PC-3 (cell line): Measurements from ENCODE around the gene C3orf33. TPM values are rescaled to one million over a fixed set of nuclear protein-coding genes. Genes with fewer than 3 reads are reported as not detected.

Experiments used
- ATAC-seq: fragments of 200-7000 bp; cut with Tn5 transposase; 2 replicates; pipeline ENCODE4 v1.9.1; 2020; ENCODE audit warnings: mild to moderate bottlenecking, moderate library complexity
- Bru-seq: library from RNA; stranded (reverse); fragments of 400-500 nt; gene quantifications from one replicate; lab custom pipeline; 2021; lab: Mats Ljungman, UMichigan
- BruChase-seq, 2 experiments: library from RNA; stranded (reverse); fragments of 400-500 nt; gene quantifications; one replicate each; lab custom pipeline; 2021; lab: Mats Ljungman, UMichigan
- BruUV-seq: library from RNA; stranded (reverse); fragments of 400-500 nt; replicated peaks from 2 replicates; lab custom pipeline; 2021; lab: Mats Ljungman, UMichigan
- CTCF ChIA-PET: fragments of 300-600 bp; sonication (Branson Sonifier 250); formaldehyde crosslinking; loops from one replicate; lab custom pipeline; 2022; ENCODE audit warnings: antibody characterized with exemption; lab: Charles Lee
- POLR2A ChIA-PET: fragments of 300-600 bp; sonication (Branson Sonifier 250); formaldehyde crosslinking; loops from one replicate; lab custom pipeline; 2022; ENCODE audit warnings: antibody characterized with exemption; ENCODE audit not compliant: unreplicated experiment; lab: Charles Lee
- DNase-seq: peaks from one replicate; pipeline ENCODE4 v3.0.0-alpha.2; 2015
- H2AFZ ChIP-seq: fragments of 300-600 bp; sonication (generic); 2 replicates; pipeline ENCODE4 v1.6.0; 2016; ENCODE audit warnings: antibody characterized with exemption, low read length
- H3F3A ChIP-seq: fragments of 300-600 bp; sonication (generic); one replicate; pipeline ENCODE4 v1.6.0; 2017; ENCODE audit warnings: antibody characterized with exemption, low read length, control low read depth, mild to moderate bottlenecking; ENCODE audit not compliant: unreplicated experiment
- H3K27ac ChIP-seq: fragments of 300-600 bp; sonication (generic); 2 replicates; pipeline ENCODE4 v1.5.1; 2016; ENCODE audit warnings: mild to moderate bottlenecking, low read length
- H3K27me3 ChIP-seq: fragments of 300-600 bp; sonication (generic); 2 replicates; pipeline ENCODE4 v1.6.1; 2016; ENCODE audit warnings: low read length, mixed read lengths
- H3K36me3 ChIP-seq: fragments of 300-600 bp; sonication (generic); 2 replicates; pipeline ENCODE4 v1.6.1; 2016; ENCODE audit warnings: low read depth, mixed run types, low read length, mixed read lengths
- H3K4me1 ChIP-seq: fragments of 300-600 bp; sonication (generic); 2 replicates; pipeline ENCODE4 v1.5.1; 2016; ENCODE audit warnings: low read length; ENCODE audit not compliant: insufficient read depth
- H3K4me2 ChIP-seq: fragments of 300-600 bp; sonication (generic); 2 replicates; pipeline ENCODE4 v1.6.0; 2016; ENCODE audit warnings: low read length
- H3K4me3 ChIP-seq: fragments of 300-600 bp; sonication (generic); 2 replicates; pipeline ENCODE4 v1.5.1; 2016; ENCODE audit warnings: mild to moderate bottlenecking, low read length, mixed read lengths
- H3K79me2 ChIP-seq: fragments of 300-600 bp; sonication (generic); 2 replicates; pipeline ENCODE4 v1.6.1; 2017; ENCODE audit warnings: low read length, mixed read lengths
- H3K9ac ChIP-seq: fragments of 300-600 bp; sonication (generic); 2 replicates; pipeline ENCODE4 v1.6.0; 2016; ENCODE audit warnings: mild to moderate bottlenecking, low read length
- H3K9me2 ChIP-seq: fragments of 300-600 bp; sonication (generic); replicated peaks from 2 replicates; pipeline ENCODE4 v1.6.1; 2016; ENCODE audit warnings: mixed run types, low read length, mixed read lengths
- H3K9me3 ChIP-seq: fragments of 300-600 bp; sonication (generic); 2 replicates; pipeline ENCODE4 v1.6.1; 2016; ENCODE audit warnings: low read length, mixed read lengths
- H4K20me1 ChIP-seq: fragments of 300-600 bp; sonication (generic); 2 replicates; pipeline ENCODE4 v1.6.1; 2016; ENCODE audit warnings: low read length, mixed read lengths
- CTCF ChIP-seq: fragments of 300-600 bp; sonication (generic); conservative IDR thresholded peaks from 2 replicates; pipeline ENCODE4 v1.5.1; 2017; ENCODE audit warnings: antibody characterized with exemption, low read depth, mild to moderate bottlenecking, low read length
- EZH2 ChIP-seq: fragments of 300-600 bp; sonication (generic); IDR thresholded peaks from one replicate; pipeline ENCODE4 v1.6.1; 2017; ENCODE audit warnings: antibody characterized with exemption, mild to moderate bottlenecking, low read length; ENCODE audit not compliant: unreplicated experiment
- EZH2phosphoT487 ChIP-seq: fragments of 300-600 bp; sonication (generic); IDR thresholded peaks from 2 replicates; pipeline ENCODE4 v1.6.1; 2018; ENCODE audit warnings: mild to moderate bottlenecking, antibody characterized with exemption, low read length, borderline replicate concordance
- intact Hi-C: fragments of 100-400 bp; cut with micrococcal nuclease; formaldehyde crosslinking; loops from 2 replicates; pipeline ENCODE4 v1.9.0; 2023
- long read RNA-seq: library from polyadenylated mRNA; unstranded; transcript quantifications from one replicate; pipeline ENCODE4 v2.0.0, GENCODE V29; 2021; ENCODE audit not compliant: unreplicated experiment
- total RNA-seq: library from RNA; depleted of rRNA; stranded (reverse); fragments of >200 nt; gene quantifications from 2 replicates; pipeline ENCODE4 v1.2.3, GENCODE V29; 2014; rRNA removed

The C3orf33 gene, protein sequence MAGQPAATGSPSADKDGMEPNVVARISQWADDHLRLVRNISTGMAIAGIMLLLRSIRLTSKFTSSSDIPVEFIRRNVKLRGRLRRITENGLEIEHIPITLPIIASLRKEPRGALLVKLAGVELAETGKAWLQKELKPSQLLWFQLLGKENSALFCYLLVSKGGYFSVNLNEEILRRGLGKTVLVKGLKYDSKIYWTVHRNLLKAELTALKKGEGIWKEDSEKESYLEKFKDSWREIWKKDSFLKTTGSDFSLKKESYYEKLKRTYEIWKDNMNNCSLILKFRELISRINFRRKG
- 3.5 and 3.6 TPM in 2 replicates for total RNA-seq
- Bru-seq, nascent RNA, result percentile 59 among the genes with signal in this experiment
- BruChase-seq, experiment 1, labeled RNA remaining after a 6-hour chase, result percentile 82 among the genes with signal in this experiment
- percentile 80 among the genes with signal in this experiment for BruChase-seq, experiment 2, labeled RNA remaining after a 2-hour chase
- long read RNA-seq, transcript C3orf33-201 (5 exons, 1,884 nt), result major isoform, 10 of 16 reads
- long read RNA-seq, partial matches to known transcripts, result 1 of 16 reads
- long read RNA-seq, other reads (novel, unspliced or antisense), result 5 of 16 reads

DNA sequence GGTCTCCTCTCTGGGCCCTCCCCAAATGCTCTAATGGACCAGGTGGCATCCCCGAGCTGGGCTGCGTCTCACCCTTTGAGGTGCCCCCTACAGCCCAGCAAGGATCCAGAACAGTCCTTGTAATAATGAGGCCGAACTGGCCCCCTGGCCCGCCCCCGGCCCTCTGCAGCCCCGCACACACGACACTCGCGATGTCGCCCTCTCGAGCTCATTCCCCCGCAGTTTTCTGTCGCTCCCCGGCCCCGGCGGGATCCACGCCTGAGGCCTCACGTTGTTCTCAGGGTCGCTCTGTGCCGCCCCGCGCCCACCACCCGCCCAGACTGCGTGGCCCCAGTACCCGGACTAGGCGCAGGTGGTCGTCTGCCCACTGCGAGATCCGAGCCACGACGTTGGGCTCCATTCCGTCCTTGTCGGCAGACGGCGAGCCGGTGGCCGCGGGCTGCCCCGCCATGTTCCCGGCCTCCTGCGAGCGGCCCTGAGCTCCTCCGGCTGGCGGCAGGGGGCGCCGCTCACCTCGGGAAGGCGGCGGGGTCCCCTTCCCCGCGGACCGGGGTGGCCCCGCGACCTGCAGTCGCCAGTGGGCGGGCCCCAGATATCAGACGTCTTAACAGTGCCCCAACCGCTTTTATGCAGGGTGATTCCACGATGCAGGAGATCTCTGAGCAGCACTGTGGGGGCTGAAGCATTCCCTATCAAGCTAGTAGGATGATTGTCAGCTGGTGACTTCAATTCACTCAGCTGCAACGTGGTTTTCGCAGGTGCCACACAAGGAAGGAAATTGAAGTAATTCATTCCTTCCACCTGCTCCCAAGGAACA lies at the start of gene C3orf33:
Gene C3orf33 (minus strand): TSS at position 477 of the 817 bp plus-strand sequence. CDS start 26 bp downstream, at position 451.
- Histone ChIP-seq H3K27ac (peak within 1 kb of the TSS; percentile 24; the same call in 1 of the 2 replicates), H3F3A (no peaks in the 10 kb centered on the region), H4K20me1 (no peaks in the 10 kb centered on the region), H3K79me2 (0 out of 2 replicates have a peak, but pooled peaks cover 4% of the 10 kb centered on the region), H2AFZ (peak within 1 kb of the TSS; percentile 99), H3K9me2 (no peaks in the 10 kb centered on the region), H3K27me3 (no peaks in the 10 kb centered on the region), H3K4me3 (peak within 1 kb of the TSS; percentile 86), H3K4me1 (peaks cover 4% of the 10 kb centered on the region; the same call in 1 of the 2 replicates), H3K4me2 (peak within 1 kb of the TSS; percentile 93), H3K36me3 (no peaks in the 10 kb centered on the region; the same call in 1 of the 2 replicates), H3K9ac (peak within 1 kb of the TSS; percentile 95), H3K9me3 (no peaks in the 10 kb centered on the region)
- POLR2A ChIA-PET, result interaction anchor here (0.6 to 1.0 kb wide), 6 partner anchors 46 to 444 kb away, joined by 3 to 6 read pairs (median 5); no protein-coding TSS in a partner anchor
- TF ChIP-seq EZH2, result no peak
- TF ChIP-seq EZH2phosphoT487, result no peak
- TF ChIP-seq CTCF, result peak; percentile 95
- BruUV-seq, result no TSS peak
- intact Hi-C loops, result loop anchor here (1.0 kb wide), 2 partner anchors 48 to 53 kb away; partner anchors contain the start of gene SLC33A1
- peak; percentile 95 for ATAC-seq
- DNase-seq, result peak; percentile 69
- CTCF ChIA-PET, result interaction anchor here (0.5 to 2.1 kb wide), 22 partner anchors 10 to 954 kb away, joined by 3 to 13 read pairs (median 4); partner anchors contain the start of genes GMPS, PLCH1 and SLC33A1

- intact Hi-C loops, result loop anchor here (1.0 to 10.0 kb wide), 6 partner anchors 16 to 500 kb away; partner anchors contain the start of genes C3orf33, GMPS and PLCH1
- H3K4me2 ChIP-seq, result peak within 1 kb of the TSS; percentile 93
Measured at GRCh38 chr3:155854141-155854940, 48.3 kb upstream of the C3orf33 start, which contains the start of gene SLC33A1. Gene SLC33A1, minus strand, starts transcription at chr3:155854427. Its CDS starts 430 bp downstream, at chr3:155853997.

More at GRCh38 chr3:155854141-155854940, 48.3 kb upstream of the C3orf33 start, which contains the start of gene SLC33A1:
- Histone ChIP-seq H3K4me3 (peak within 1 kb of the TSS; percentile 95), H3F3A (no peaks in the 10 kb centered on the region), H4K20me1 (peaks cover 9% of the 10 kb centered on the region), H3K27me3 (no peaks in the 10 kb centered on the region), H3K27ac (peak within 1 kb of the TSS; percentile 54), H3K9ac (peak within 1 kb of the TSS; percentile 87), H3K9me2 (no peaks in the 10 kb centered on the region), H2AFZ (peak within 1 kb of the TSS; percentile 77), H3K4me1 (peaks cover 11% of the 10 kb centered on the region; the same call in 1 of the 2 replicates), H3K79me2 (peaks cover 49% of the 10 kb centered on the region), H3K9me3 (no peaks in the 10 kb centered on the region), H3K36me3 (no peaks in the 10 kb centered on the region)
- TF ChIP-seq EZH2, result no peak
- no peak for TF ChIP-seq EZH2phosphoT487
- TF ChIP-seq CTCF, result no peak
- no TSS peak for BruUV-seq
- ATAC-seq (peak; percentile 94), DNase-seq (peak; percentile 99)
- POLR2A ChIA-PET, result interaction anchor here (0.6 to 0.8 kb wide), 2 partner anchors 49 to 111 kb away, joined by 3 read pairs; partner anchors contain the start of gene C3orf33
- CTCF ChIA-PET, result interaction anchor here (0.6 to 1.4 kb wide), 3 partner anchors 38 to 472 kb away, joined by 4 to 6 read pairs (median 4); partner anchors contain the start of gene C3orf33
